Measurements from ENCODE around the gene CRABP1.

The CRABP1 gene

DNA sequence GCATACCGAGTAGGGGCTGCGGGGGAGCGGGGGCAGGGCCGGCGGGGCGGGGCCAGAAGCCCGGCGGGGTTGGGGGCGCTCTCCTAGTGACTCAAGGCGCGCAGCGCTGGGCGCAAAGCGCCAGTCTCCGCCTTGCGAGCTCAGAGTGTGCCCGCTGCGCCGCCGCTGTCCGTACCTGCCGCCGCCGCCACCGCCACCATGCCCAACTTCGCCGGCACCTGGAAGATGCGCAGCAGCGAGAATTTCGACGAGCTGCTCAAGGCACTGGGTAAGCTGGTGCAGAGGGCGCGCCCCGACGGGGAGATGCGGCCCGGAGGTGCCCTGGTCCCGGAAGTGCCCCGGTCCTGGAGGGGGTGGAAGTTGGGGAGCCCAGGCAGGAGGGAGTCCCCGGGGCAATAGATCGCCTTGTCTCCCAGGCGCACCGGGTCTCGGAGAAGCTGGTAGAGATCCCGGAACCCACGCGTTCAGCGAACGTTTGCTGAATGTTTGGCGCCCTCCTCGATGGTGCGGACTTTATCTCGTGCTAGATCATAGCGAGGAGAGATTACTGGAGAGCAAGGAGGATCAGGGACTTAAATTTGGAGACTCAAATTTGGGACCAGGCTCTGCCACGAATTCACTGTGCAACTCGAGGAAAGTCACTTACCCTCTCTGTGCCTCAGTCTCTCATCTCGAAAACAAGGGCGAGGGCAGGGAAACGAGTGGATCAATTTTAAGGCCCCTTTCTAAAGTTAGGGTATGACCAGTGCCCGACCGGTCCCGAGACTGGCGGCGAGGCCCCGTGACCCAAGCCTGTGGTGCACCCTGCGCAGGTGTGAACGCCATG, at the start of gene CRABP1:
Gene CRABP1, plus strand, starts transcription at position 123 of the 826 bp plus-strand sequence. Its CDS starts 76 bp downstream, at position 199.
- no peak for FAIRE-seq
- DNase-seq (ENCODE audit: low spot score): no peak

DNA sequence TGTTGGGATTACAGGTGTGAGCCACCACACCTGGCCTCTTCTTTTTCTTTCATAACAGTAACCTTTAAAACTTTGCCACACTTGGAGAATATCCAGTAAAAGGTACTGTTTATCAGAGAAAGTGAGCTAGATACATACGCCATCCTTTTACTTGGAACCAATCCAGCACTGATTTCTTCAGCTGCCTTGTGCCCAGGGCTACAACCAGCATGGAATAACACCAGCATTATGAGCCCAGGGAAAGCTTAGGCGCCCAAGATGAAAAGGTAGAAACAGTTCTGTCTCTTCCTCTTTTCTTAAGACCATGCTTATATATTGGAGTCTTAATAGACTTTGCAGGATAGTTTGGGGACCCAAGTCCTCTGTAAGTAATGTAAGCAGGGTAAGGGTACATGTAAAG, 49.1 kb upstream of the CRABP1 start:
- FAIRE-seq (no peak), DNase-seq (ENCODE audit: low spot score) (no peak)

DNA sequence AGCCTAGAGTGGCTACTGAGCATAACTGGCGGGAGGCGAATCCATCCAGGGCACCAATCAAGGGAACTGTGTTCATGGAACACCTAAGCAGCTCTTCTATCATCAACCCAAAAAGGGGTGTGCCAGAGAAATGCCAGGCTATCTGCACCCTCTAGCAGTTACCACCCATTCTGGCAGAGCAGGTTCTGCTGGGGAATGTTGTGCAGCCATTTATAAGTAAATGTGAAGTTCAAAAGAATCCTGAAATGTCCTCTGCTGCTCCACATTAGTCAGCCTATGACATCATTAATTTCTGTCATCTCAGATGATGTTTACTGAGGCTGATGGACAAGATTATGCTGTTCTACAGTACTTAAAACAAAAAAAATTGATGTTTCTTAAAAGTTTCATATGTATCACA, 48.5 kb upstream of the CRABP1 start:
- no peak for FAIRE-seq
- DNase-seq (ENCODE audit: low spot score): no peak

DNA sequence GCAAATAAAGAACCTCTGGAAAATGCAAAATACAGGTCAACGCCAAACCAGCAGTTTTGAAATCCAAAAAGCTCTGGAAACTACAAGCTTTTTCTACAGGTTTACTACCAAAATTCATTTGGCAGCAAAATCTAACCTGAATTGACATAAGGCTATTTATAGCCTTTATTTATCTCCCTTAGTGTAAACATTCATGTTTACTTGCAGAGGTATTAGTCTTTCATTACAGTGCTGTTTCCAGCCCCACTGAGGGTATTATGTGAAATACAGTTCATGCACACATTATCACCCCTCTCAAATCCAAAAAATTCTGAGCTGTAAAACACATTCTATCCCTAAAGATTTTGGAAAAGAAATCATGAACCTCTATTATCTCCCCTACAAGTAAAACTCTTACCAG, 47.9 kb upstream of the CRABP1 start:
- no peak for FAIRE-seq

DNA sequence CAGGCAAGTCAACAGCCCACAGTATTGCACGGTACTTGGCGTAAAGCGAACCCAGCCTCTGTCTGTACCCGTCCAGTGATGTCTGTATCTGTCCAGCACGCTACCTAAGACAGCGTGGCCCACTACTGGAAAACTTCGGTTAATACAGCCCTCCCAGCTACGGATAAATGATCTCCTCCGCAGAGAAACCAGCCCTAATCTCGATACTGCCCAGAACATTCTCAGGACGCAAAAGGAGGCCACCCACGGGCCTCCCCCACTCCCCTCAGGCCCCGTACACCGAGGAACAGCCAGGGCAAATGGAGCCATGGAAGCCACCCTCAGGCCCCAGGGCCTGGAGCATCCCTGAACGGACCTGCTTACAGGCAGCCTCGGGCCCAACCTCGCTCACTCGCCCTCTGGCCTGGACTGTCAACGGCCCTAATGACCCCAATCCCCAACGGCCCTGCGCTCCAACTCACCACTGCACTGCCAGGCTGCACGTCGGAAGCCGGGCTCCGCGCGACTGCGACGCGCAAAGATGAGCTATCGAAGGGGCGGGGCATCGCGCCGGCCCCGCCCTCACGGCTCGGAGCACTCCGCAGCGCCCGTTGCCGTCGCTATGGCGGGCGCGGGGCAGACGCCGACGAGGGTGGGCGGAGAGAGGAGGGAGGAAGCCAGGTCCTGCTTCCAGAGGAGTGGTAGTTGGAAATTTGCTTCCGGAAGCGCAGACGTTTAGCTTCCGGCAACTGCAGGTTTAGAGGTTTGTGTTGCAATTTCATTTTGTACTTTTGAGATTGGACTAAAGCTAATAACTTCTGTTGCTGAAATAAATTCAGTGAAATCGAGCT, 40.8 kb upstream of the CRABP1 start, which contains the start of gene SKIC8:
Gene SKIC8, minus strand, starts transcription at position 509 of the 830 bp plus-strand sequence. CDS start 3,923 bp downstream, outside the sequence.
- DNase-seq (ENCODE audit: low spot score) (peak; percentile 85), FAIRE-seq (peak; percentile 39)

More for the DNA sequence above, 47.9 kb upstream of the CRABP1 start:
- DNase-seq (ENCODE audit: low spot score): no peak

DNA sequence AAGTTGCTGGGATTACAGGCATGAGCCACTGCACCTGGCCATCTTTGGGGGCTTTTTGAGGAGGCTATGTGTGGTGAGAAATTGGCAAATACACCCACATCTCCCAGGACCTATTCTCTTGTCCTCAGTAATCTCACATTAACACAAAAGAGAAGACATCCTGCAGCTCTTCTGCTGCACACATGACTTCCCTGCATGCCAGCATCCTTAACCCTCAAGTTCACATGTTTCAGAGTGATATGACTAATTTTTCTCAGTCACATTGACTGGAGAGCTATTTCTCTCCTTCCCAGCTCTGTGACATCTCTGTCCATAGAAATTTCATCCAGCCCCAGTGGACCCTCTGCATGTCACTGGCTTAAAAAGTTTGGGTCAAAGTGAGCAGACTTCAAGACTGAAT, 38.8 kb upstream of the CRABP1 start:
- DNase-seq (ENCODE audit: low spot score) (peak; percentile 38), FAIRE-seq (no peak)

DNA sequence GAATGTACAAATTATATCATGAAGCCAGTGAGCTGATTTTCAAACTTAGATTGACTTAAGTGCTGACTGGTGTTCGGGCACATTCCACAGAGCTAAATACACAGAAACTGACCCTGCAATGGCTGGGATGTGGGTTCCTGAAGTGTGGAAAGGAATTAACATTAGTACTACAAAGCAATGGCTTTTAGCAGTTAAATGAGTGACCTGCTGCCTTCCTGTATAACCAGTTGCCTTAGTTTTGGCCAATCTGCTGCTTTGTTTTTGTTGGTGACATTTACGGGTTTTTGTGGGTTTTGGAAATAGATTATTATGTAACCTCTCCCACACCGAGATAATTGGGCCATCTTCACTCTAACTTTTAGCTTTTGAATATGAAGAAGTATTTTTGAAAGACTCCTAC, 38.3 kb upstream of the CRABP1 start:
- FAIRE-seq (no peak), DNase-seq (ENCODE audit: low spot score) (peak; percentile 21)

DNA sequence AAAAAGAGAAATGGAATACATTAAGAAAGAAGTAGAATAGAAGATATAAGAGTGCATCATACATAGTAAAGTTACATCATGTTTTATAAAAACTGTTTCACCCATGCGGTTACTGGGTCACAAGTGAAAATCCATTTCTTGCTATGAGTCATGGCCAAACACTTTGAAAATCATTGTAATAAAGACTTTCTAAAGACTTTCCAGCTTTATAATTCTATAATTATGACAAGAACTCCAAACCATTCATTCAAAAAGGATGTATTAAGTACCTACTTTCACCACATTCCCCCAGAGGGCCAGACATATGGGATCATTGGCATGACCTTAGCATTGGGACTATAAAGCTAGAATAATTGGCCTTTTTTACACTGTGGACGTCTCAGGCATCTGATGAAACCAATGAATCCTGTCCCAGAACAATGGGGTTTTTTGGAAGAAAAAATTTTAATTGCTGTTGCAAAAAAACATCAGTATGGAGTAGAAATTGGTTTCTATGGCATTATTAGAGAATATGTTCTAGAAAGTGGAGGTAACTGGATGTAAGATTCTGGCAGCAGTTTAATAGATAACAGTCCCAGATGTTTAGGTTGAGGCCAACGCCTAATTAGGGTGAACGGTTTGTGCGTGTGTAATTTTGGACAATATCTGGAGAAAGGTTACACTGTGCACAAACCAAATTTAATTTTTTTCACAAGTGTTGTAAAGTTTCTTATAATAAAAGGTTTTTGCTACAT, 37.4 kb upstream of the CRABP1 start:
- DNase-seq (ENCODE audit: low spot score) (peak; percentile 75), FAIRE-seq (peak; percentile 59)

DNA sequence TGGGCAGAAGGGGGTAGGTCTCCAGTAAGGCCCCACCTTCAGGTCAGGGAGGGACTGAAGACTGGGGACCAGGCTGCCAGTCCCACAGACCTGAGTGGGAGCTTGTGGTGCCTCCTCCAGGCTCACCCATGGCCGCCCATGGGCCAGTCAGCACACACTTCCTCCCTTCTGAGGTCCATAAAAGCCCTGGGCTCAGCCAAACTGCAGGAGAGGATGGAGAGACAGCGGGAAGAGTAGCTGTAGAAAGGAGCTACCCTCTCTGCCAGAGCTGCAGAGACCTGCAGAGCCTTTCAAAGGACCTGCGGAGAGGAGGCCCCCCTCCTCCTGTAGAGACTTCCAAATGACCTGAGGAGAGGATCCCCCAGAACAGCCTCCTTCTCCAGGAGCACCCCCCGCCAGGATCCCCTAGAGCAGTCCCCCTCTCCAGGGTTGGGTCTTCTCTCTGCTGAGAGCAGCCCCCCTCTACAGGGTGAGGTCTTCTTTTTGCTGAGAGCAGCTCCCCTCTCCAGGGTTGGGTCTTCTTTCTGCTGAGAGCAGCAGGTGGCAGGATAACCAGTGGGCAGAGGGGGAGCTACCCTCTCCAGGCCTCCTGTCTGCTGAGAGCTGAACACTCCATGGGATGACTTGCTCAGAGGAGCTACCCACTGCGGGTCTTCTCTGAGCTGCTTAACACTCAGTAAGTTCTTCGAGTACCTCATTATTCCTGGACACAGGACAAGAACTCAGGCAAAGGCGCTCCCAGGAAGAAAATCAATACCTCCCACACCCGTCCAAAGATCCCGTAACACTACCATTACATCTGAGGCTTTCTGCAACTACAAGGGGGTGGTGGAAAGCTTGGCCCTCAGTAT, 35.7 kb upstream of the CRABP1 start:
- DNase-seq (ENCODE audit: low spot score): no peak
- no peak for FAIRE-seq

DNA sequence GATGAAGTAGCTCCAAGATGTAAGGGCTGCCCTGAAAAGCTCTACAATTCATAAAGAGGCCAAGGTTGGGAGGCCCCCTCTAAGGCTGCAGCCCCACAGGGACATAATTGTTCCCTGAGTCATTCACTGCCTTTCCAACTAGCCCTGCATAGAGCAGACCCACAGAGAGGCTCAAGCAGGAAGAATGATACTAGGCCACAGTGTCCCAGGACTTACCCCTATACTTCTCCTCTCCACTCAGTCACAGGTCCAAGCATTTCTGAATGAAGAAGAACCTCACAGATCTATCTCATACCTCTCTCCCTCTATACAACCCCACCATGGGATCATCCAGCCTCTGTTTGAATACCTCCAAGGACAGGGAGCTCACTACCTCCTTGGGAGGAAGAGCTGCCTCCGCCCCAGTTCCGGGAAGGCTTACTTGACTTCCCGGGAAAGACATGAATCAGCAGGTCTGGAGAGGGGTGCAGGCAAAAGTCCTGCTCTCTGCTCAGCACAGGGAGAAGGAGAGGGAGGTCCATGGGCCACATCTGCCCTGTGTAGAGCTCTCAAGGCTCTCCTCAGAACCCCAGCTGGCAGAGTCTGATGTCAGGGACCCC, 33.9 kb upstream of the CRABP1 start:
- FAIRE-seq (no peak), DNase-seq (ENCODE audit: low spot score) (peak; percentile 78)

DNA sequence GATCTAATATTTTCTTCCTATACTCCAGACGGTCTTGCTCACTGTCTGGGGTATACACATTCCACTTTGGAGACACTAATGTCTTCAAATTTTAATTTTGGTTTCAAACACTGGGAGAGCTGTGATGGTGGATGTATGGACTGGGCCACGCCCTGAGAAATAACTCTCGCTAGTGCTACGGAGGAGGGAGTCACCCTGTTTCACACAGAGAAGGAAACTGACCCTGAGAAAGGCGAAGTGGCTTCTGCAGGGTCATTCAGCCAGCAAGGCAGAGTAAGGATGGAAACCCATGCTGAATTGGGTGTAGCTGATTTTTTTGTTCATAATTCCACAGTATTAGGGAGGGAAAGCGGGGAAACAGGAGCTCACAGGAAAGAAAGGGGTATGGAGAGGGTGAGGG, 32.2 kb upstream of the CRABP1 start:
- DNase-seq (ENCODE audit: low spot score): no peak
- FAIRE-seq: no peak

DNA sequence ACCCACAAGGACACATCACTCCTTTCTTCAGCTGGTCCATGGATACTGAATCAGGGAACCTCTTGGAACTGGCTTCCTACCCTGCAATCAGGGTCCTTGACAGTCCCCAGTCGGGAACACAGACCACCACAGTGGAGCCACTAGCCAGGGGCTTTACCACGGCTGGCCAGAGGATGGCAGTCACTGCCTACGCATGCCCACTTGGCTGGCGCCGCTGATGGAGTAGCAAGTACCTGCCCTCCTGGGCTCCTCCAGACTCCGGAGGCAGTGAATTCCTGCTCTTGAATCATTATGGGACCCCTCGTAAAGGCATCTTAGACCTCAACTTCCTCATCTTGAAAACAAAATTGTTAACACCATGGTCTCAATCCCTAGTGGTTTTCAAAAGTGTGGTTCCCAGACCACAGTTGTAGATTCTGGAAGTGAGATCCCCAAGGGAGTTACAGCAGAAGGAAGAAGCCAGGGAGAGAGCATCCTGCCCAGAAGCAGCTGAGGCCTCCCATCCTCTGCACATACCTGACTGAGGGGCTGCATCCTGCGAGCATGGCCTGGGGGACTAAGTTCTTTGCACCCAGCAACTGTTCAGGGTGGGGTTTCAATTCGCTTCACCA, 31.6 kb upstream of the CRABP1 start:
- FAIRE-seq (no peak), DNase-seq (ENCODE audit: low spot score) (peak; percentile 27)

DNA sequence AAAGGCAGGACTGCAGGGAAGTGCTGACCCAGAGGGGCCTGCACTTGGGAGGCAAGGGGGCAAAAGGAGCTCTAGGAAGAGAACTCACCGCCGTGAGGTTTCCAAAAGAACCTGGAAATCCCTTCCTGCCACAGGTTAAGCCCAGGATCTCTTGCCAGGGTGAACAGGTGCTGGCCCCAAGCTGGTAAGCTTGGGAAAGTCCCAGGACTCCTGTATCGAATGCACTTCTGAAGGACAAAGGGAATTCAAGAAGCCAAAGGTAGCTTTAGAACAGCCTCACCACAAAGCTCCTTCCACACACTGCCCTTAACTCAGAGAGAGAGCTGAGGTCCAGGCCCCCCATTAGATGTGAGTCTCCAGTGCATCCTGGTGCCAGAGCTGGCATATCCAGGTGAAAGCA, 28.9 kb upstream of the CRABP1 start:
- FAIRE-seq (no peak), DNase-seq (ENCODE audit: low spot score) (no peak)

DNA sequence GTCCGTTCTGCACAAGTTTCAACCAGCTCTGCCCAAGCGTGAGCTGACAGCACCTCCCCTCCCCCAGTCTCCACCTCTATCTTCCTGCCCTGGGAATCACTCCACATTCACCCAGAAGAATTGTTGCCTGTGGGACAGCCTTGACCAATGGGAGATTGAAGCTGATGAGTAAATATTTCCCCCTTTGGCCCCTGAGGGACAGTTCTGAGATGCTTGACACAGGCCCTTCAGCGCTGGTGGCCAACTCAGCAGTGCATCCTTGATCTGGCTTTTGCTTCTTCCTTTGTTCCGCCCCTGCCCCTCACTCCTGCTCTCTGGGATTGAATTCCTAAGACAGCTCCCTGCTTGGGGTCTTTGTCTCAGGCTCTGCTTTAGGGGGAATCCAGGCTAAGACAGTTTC, 27.6 kb upstream of the CRABP1 start:
- no peak for FAIRE-seq
- no peak for DNase-seq (ENCODE audit: low spot score)

DNA sequence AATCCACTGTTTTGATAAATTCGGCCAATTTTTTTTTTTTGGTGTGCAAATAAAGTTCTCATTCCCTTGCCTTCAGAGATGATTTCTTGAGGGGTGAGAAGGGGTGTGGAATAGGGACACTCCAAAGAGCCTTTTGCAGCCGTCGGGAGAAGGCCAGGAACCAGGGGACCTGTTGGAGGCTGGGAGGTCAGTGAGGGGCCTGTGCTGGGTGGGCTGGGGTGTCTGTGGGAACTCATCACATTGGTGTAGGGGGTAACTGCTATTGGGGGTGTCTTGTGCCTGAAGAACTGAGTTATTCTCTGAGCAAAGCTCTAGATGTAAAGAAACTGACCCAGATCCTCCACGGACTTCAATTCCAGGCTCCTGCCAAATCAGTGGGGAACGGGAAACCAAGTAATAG, 27.2 kb upstream of the CRABP1 start:
- FAIRE-seq (no peak), DNase-seq (ENCODE audit: low spot score) (no peak)

DNA sequence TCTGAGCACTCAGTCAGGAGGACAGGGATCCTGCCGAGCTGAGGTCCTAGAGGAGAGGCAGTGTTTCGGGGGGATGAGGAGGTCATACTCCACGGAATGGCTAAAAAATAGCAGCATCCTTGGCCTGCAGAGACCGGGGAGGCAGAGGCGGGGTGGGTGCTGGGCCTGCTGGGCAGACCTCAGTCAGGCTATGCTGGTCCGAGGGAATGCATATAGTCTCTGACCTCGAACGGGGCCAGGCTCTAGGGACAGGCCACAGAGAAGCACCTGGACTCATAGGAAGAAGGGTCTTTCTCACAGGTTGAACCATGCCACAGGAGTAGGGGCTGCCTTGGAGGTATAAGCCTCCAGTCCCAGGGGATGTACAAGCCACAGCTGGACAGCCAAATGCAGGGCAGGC, 26.8 kb upstream of the CRABP1 start:
- FAIRE-seq: no peak
- DNase-seq (ENCODE audit: low spot score): no peak

DNA sequence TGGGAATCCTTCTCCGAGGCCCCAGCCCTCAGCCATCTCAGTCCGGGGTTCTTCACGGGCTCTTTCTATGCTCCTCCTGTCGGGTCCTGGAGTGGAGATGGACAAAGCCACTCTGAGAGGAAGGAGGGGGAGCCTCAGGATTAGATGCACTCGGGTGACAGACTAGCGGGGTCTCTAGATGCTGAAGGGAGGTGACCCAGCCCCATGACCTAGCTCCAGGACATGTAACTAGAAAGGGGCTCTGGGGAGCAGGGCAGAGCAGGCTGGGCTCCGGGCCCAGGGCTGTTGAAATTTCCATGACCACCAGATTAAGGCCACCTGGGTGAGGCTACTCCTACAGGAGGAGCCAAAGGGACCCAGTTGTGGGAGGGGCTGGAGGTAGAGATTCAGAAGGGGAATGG, 26.0 kb upstream of the CRABP1 start:
- no peak for DNase-seq (ENCODE audit: low spot score)
- FAIRE-seq: no peak

DNA sequence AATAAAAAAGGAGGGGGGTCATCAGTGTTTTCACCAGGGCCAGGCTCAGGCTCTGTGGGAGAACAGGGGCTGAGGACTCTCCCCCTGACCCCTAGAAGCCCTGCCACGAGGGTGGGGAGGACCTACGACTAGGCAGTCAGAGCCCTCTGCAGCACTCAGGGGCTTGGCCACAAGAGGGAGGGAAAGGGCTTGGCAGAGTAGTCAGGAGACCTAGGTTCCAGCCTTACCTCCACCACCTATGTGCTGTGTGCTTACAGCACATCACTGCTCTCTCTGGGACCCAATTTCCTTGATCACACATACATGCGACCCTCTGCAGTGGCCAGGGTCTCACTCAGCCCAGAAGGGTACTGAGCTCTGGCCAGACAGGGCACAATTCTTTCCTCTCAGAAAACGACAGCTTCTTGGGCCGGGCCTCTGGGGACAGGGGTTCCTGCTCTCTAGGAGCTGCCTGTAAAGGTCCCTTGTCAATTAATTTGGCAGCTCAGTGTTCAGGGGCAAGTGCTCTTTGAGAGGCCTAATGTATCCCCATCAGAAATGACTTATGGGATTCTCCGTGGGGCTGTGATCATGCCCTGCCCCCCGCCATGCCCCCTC, 24.4 kb upstream of the CRABP1 start:
- DNase-seq (ENCODE audit: low spot score) (no peak), FAIRE-seq (no peak)

DNA sequence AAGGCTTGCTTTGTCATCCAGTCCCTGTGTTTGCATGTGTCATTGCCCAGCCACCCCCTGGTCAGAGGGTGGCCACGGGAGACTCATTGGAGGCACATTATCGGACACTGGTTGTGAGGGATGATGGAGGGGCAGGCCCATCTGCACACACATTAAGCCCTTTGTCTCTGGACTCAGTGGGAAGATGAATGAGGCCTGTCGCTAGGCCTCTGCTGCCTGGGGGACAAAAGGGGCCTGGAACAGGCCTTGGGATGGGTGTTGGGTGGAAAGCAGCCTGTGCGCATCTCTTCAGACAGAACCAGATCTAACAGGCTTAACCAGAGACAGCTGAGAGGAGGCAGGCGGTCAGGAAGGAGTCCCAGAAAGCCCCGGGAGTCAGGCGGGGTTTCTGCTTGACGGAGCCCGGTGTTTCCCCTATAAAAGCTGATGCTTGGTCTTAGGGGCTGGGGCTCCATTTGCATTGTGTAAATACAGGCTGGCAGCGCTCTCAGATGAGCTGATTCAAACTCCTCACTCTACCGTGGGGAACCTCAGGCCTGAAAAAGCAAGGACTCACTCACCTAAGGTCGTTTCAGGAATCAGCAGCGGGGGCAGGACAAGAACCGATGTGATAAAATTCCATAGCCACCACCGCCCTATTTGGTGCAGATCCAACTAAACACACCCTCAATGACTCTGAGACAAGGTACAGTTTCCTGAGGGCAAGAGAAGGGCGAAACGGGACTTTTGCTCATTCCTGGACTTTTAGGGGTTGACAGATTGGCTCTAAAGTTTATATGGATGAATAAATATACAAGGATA, 23.7 kb upstream of the CRABP1 start:
- FAIRE-seq (no peak), DNase-seq (ENCODE audit: low spot score) (no peak)

Measured in RCC 7860 (cell line).